ENCODE measurements around the gene CDH26. TPM values are rescaled to one million over a fixed set of nuclear protein-coding genes. Genes with fewer than 3 reads are reported as not detected.
"Not testable (repeated sequence)": the region's sequence is repeated elsewhere in the genome, so short reads cannot be mapped to it uniquely, and the experiment has no call there.

CDH26 gene
- total and polyA plus RNA-seq, 2 donors (not counting 1 experiment from before 2014, with no cell fraction given): 1.8 to 2.3 TPM

GRCh38 chr20:59955131-59955796 is 3.0 kb upstream of the CDH26 start:
- Histone ChIP-seq H2AFZ (ENCODE audit: insufficient read depth, low read depth, low read length, poor library complexity, severe bottlenecking) (no peak overlapping the region), H3K9me3 (ENCODE audit: control extremely low read depth in 1 of 3, control insufficient read depth in 2 of 3, insufficient read depth in 1 of 3, low read length in 2 of 3) (no peaks in the 10 kb centered on the region), H3K36me3 (replicated peaks in 1 of 2; ENCODE audit: control extremely low read depth in 1 of 2, control insufficient read depth in 1 of 2, extremely low read depth in 1 of 2, insufficient read depth in 2 of 2, low read length in 1 of 2) (peaks cover 0 to 3% of the 10 kb centered on the region in 2 experiments), H3K27me3 (replicated peaks in 1 of 4; ENCODE audit: control extremely low read depth in 1 of 4, control insufficient read depth in 3 of 4, insufficient read depth in 4 of 4, low read length in 3 of 4) (no peaks in the 10 kb centered on the region), H3K4me2 (replicated peaks; ENCODE audit: low read depth, low read length, poor library complexity, severe bottlenecking) (no peak overlapping the region), H3K27ac (ENCODE audit: low read length in 2 of 2) (no peak overlapping the region), H3K4me1 (ENCODE audit: control insufficient read depth in 2 of 2, insufficient read depth in 2 of 2, low read length in 2 of 2) (no peaks in the 10 kb centered on the region), H3K4me3 (ENCODE audit: control extremely low read depth in 1 of 5, extremely low read depth in 1 of 5, insufficient read depth in 1 of 5, low read depth in 2 of 5, low read length in 4 of 5) (no peak overlapping the region), H4K20me1 (ENCODE audit: control insufficient read depth, insufficient read depth, low read length, poor library complexity, severe bottlenecking) (no peaks in the 10 kb centered on the region), H3K9ac (ENCODE audit: low read length) (no peak overlapping the region), H3K79me2 (ENCODE audit: control insufficient read depth, insufficient read depth, low read length) (no peaks in the 10 kb centered on the region)
- no peak for TF ChIP-seq EZH2 (IDR thresholded peaks at IDR 0.05; ENCODE audit: borderline replicate concordance, insufficient read depth, low read depth, low read length, poor library complexity, severe bottlenecking)
- TF ChIP-seq, protein P1, sequence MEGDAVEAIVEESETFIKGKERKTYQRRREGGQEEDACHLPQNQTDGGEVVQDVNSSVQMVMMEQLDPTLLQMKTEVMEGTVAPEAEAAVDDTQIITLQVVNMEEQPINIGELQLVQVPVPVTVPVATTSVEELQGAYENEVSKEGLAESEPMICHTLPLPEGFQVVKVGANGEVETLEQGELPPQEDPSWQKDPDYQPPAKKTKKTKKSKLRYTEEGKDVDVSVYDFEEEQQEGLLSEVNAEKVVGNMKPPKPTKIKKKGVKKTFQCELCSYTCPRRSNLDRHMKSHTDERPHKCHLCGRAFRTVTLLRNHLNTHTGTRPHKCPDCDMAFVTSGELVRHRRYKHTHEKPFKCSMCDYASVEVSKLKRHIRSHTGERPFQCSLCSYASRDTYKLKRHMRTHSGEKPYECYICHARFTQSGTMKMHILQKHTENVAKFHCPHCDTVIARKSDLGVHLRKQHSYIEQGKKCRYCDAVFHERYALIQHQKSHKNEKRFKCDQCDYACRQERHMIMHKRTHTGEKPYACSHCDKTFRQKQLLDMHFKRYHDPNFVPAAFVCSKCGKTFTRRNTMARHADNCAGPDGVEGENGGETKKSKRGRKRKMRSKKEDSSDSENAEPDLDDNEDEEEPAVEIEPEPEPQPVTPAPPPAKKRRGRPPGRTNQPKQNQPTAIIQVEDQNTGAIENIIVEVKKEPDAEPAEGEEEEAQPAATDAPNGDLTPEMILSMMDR (IDR thresholded peaks at IDR 0.05): no peak
- ChIA-PET POLR2A (no interaction called here), CTCF (interaction anchor here (1.3 to 1.9 kb wide), 3 partner anchors 9 to 28 kb away, joined by 3 to 7 read pairs (median 5); partner anchors contain the start of genes FAM217B and PPP1R3D)
- WGBS (ENCODE audit: insufficient coverage): 83% methylated on average over 2 of the region's 8 CpGs
- no peaks in the 10 kb centered on the region for H3K9me3 Mint-ChIP-seq (ENCODE audit: insufficient read depth)
- intact Hi-C loops (cut with micrococcal nuclease): no loop called here
- no peaks in the 10 kb centered on the region for H3K27me3 Mint-ChIP-seq
- H3K4me1 Mint-ChIP-seq: no peaks in the 10 kb centered on the region
- ATAC-seq (ENCODE audit: low read depth): no peak
- no peak for DNase-seq
- H3K4me3 Mint-ChIP-seq: no peak overlapping the region
- no peak overlapping the region for H3K27ac Mint-ChIP-seq

GRCh38 chr20:59957568-59957967 is 655 bp upstream of the CDH26 start:
- CTCF ChIA-PET; H3K27ac ChIP-seq (ENCODE audit: low read length in 2 of 2); H3K27ac Mint-ChIP-seq; H3K27me3 ChIP-seq (replicated peaks in 1 of 4; ENCODE audit: control extremely low read depth in 1 of 4, control insufficient read depth in 3 of 4, insufficient read depth in 4 of 4, low read length in 3 of 4); POLR2A ChIA-PET; H3K79me2 ChIP-seq (ENCODE audit: control insufficient read depth, insufficient read depth, low read length); H3K9me3 ChIP-seq (ENCODE audit: control extremely low read depth in 1 of 3, control insufficient read depth in 2 of 3, insufficient read depth in 1 of 3, low read length in 2 of 3); intact Hi-C loops (cut with micrococcal nuclease); H3K4me2 ChIP-seq (replicated peaks; ENCODE audit: low read depth, low read length, poor library complexity, severe bottlenecking); DNase-seq; H3K9me3 Mint-ChIP-seq (ENCODE audit: insufficient read depth); H3K36me3 ChIP-seq (replicated peaks in 1 of 2; ENCODE audit: control extremely low read depth in 1 of 2, control insufficient read depth in 1 of 2, extremely low read depth in 1 of 2, insufficient read depth in 2 of 2, low read length in 1 of 2); H3K4me3 Mint-ChIP-seq; H3K4me1 Mint-ChIP-seq; H2AFZ ChIP-seq (ENCODE audit: insufficient read depth, low read depth, low read length, poor library complexity, severe bottlenecking); H3K4me1 ChIP-seq (ENCODE audit: control insufficient read depth in 2 of 2, insufficient read depth in 2 of 2, low read length in 2 of 2); H4K20me1 ChIP-seq (ENCODE audit: control insufficient read depth, insufficient read depth, low read length, poor library complexity, severe bottlenecking); H3K9ac ChIP-seq (ENCODE audit: low read length); H3K27me3 Mint-ChIP-seq; H3K4me3 ChIP-seq (ENCODE audit: control extremely low read depth in 1 of 5, extremely low read depth in 1 of 5, insufficient read depth in 1 of 5, low read depth in 2 of 5, low read length in 4 of 5); ATAC-seq (ENCODE audit: low read depth): not testable (repeated sequence)

All from B cell (primary cell).